IPS-11a (cell line): ENCODE data around the gene EEFSEC.

Source experiments
- H3K4me3 ChIP-seq: one replicate; pipeline ENCODE4 v1.5.1; 2013; ENCODE audit warnings: low read depth, low read length, control low read depth

Gene EEFSEC

GRCh38 chr3:128270559-128271492, 117.5 kb downstream of the EEFSEC start:
- H3K4me3 ChIP-seq, result no peak overlapping the region

GRCh38 chr3:128271536-128272332, 118.5 kb downstream of the EEFSEC start:
- H3K4me3 ChIP-seq, result no peak overlapping the region

DNA sequence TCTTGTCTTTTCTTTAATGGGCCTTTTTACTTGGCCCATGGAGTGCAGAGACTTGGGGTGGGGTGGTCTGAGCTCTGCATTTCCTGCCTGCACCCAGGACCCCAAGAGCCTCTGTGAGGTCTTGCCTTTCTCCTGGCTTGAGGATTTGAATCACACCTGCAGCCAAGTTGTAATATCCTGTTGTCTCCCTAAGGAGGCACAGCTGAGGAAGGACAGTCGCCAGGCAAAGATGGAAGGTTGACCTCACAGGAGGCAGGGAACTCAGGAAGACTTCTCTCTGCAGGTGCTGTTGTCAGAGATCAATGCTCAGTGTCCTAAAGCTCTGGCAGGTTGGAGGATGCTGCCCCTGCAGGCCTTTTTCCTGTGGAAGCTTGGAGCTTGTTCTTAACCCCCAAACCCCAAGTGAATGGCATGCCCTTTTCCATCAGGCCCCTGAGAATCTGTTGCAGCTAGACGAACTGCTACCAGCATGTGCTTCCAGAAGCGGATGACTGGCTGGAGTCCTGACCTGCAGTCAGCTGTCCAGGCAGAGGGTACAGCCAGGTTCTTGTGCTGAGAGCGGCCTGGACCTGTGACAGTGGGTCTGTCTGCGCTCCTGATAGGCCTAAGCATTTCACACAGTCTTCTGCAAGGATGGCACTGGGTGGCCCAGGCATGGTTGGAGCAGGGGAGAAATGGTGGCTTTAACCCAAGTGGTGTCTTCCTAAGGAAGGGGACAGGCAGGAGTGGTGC, 120.0 kb downstream of the EEFSEC start:
- no peak overlapping the region for H3K4me3 ChIP-seq

- no peak overlapping the region for H3K4me3 ChIP-seq
Measured at GRCh38 chr3:128273841-128274573, 120.7 kb downstream of the EEFSEC start.

GRCh38 chr3:128274837-128275236, 121.6 kb downstream of the EEFSEC start:
- H3K4me3 ChIP-seq, result no peak overlapping the region

DNA sequence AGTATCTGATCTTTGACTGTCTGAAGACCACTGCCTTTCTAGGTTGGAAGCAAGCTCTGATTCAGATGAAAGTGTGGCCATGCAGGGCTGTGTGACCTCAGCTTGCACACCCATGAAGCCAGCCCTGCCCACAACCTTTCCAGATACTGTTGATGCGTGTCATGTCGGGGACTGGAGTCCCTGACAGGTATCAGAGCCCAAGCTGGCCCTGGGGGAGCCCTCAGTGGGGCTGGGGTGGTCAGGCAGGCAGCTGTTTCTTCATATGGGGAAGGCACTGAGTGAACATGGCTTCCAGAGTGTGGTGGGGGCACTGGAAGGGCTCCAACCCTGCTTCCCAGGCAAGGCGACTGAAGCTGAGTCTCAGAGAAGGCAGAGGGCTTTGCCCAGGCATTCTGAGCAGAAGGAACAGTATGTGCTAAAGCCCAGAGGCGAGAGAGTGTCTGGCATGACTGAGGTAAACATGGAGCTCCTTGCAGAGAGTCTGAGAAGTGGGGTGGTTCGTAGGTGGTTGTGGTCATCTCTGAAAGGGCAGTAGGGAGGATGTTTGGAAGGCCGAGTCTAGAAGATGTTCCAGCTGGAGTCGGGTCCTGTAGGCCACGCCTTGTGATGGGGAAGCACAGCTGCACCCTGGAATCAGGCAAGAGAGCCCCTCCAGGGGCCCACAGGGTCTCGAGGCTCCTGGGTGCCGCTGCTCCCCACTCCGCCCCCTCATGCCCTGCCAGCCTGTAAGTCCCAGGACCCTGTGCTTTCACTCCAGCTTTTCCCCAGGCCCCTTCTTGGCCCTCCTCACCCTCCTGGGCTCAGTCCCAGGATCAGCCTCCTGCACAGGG, 122.2 kb downstream of the EEFSEC start:
- no peak overlapping the region for H3K4me3 ChIP-seq

- H3K4me3 ChIP-seq, result no peak overlapping the region
Measured at GRCh38 chr3:128276146-128276435, 122.8 kb downstream of the EEFSEC start.

GRCh38 chr3:128276577-128277183, 123.4 kb downstream of the EEFSEC start:
- H3K4me3 ChIP-seq, result no peak overlapping the region

DNA sequence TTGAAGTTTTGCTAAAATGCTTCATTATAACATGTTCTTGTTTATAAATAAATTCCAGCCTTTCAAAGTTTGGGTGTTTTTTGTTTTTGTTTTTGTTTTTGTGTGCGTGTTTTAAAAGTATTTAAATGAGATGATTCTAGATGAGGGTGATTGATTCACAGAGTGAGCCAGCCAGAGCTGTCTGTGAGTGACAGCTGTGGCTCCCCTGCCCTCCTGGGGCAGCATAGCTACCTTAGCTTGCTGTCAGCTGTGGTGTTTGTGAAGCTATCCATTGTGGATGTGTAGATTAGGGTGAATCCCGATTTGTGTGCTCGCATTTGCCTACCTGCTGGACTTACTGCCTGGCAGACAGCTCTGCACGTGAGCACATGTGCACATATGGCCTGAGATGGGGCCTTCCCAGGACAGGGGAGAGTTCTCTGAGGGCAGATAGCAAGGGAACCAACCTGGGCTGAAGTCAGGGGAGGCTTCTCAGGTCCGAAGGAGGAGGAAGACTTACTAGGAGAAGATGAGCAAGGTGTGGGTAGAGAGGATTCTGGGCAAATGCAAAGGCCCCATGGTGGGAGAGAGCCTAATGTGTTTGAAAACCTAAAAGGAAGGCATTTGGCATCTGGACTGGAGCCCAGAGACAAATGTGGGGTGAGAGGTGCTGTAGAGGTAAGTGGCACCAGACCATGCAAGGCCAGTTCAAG, 124.2 kb downstream of the EEFSEC start:
- H3K4me3 ChIP-seq, result no peak overlapping the region

DNA sequence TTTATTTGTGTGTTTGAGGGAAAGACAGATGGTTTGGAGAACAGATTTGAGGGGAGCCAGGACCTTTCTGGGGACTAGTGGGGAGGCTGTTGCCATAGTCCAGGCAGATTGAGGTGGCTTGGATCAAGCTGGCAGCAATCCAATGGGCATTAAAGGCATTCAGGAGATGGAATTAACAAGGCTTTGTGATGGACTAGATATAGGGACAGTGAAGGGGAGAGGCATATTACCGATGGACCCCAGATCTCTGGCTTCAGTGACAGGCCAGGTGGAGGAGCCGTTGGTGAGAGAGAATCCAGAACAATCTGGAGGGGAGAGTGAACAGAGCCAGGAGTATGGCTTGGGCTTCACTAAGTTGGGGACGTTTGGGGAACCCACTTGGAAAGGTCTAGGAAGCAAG, 124.8 kb downstream of the EEFSEC start:
- H3K4me3 ChIP-seq, result no peak overlapping the region

- H3K4me3 ChIP-seq, result no peak overlapping the region
Measured at GRCh38 chr3:128278761-128279600, 125.7 kb downstream of the EEFSEC start.

GRCh38 chr3:128279601-128279880, 126.3 kb downstream of the EEFSEC start:
- H3K4me3 ChIP-seq, result no peak overlapping the region

- H3K4me3 ChIP-seq, result no peak overlapping the region
Measured at GRCh38 chr3:128280481-128281052, 127.3 kb downstream of the EEFSEC start.

DNA sequence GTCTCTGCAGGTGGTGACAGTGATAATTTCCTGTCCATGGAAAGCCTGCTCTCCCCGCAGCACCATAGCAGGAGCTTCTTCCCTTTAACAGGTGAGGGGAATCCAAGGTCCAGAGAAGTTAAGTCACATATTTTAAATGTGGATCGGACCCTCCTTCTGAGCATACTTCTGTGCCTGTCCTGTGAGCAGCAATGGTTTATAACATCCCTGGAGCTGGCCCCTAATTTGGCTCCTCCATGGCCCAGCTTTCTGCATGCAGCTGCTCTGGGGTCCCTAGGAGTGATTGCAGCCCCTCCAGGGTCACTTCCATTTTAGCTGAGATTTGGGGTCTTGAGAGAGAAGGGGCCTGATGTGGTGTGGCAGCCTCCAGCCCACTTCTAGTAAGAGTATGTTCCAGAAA, 127.8 kb downstream of the EEFSEC start:
- no peak overlapping the region for H3K4me3 ChIP-seq

DNA sequence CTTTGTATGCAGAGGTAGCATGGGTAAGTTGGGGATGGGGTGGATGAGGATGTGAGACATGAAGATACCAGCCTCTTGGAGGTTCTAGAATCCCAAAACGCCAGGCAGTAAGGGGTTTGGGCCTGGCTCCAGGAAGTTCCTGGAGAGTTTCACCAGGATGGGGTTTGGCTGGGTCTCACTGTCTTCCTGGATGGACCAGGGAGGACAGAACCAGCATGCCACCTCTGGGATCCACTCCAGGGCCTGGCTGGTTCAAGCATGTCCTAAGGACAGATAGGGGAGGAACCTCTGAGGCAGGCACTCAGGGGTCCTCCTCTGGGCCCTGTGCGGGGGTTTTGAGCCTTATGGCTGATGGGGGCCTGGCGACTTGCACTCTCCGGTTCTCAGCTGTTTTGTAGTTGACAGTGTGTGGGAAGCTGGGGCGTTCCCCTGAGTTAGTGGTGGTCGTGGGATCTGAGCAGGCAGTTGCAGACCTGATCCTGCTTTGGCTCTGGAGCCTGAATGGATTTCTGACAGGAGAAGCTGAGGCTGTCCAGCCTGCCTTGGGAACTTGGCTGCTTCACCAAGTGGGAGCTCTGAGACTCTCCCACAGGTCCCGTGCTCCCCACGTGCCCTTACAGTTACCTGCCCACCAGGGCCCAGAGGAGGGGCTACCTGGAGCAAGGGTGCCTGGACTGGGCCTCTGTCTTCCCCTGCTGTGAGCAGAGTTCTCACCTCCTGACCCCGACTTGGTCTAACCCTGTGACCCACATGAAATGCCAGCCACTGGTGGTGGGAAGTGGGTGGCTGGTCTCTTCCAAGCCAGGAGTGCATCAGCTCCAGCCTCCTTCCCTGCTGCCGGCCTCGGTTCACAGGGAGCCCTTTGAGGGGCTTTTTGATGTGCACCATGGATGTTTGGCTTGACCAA, 128.4 kb downstream of the EEFSEC start:
- no peak overlapping the region for H3K4me3 ChIP-seq

GRCh38 chr3:128282380-128283196, 129.3 kb downstream of the EEFSEC start:
- no peak overlapping the region for H3K4me3 ChIP-seq
